GM23338 (cell line): ENCODE data around the gene ZBTB45.

Source experiments
- CREB1 ChIP-seq: fragments of 250-450 bp; sonication (Bioruptor Pico); IDR thresholded peaks from 2 replicates; pipeline ENCODE4 v1.5.0; 2020; ENCODE audit warnings: low read depth, mild to moderate bottlenecking, moderate library complexity
- CTCF ChIP-seq, 2 experiments: fragments of 200-600 bp in 1 of 2; sonication (generic) in 1 of 2; conservative IDR thresholded peaks; 2 replicates each; pipeline versions ENCODE4 v1.5.1 to v1.6.1; 2016 to 2017; ENCODE audit warnings: antibody characterized with exemption in 2 of 2, low read depth in 2 of 2, mild to moderate bottlenecking in 2 of 2, moderate library complexity in 1 of 2
- ETS1 ChIP-seq: IDR thresholded peaks from 2 replicates; pipeline ENCODE4 v1.6.1; 2016; ENCODE audit warnings: antibody characterized with exemption
- JUNB ChIP-seq: IDR thresholded peaks from one replicate; pipeline ENCODE4 v1.6.1; 2016; ENCODE audit warnings: antibody characterized with exemption; ENCODE audit not compliant: unreplicated experiment
- REST ChIP-seq: IDR thresholded peaks from one replicate; pipeline ENCODE4 v1.6.1; 2018; ENCODE audit warnings: antibody characterized with exemption; ENCODE audit not compliant: unreplicated experiment
- ZNF114 ChIP-seq: fragments of 250-450 bp; sonication (Bioruptor Pico); IDR thresholded peaks from 2 replicates; pipeline ENCODE4 v1.5.0; 2020; ENCODE audit warnings: mild to moderate bottlenecking, moderate library complexity

GRCh38 chr19:58477871-58478270, 41.7 kb downstream of the ZBTB45 start:
- TF ChIP-seq JUNB (no peak), CTCF (conservative IDR thresholded peaks at IDR 0.05; ENCODE audit: low read depth in 2 of 2) (no peak), CREB1 (CRISPR knock-in tag) (no peak), ZNF114 (no peak), REST (no peak), ETS1 (no peak)
